HepG2 (cell line): Measurements from ENCODE around the gene HEATR1. TPM values are rescaled to one million over a fixed set of nuclear protein-coding genes. Genes with fewer than 3 reads are reported as not detected.

Source experiments
- DMAP1 ChIP-seq: IDR thresholded peaks from 2 replicates; pipeline ENCODE4 v1.6.1; 2016
- HHEX ChIP-seq: IDR thresholded peaks from 2 replicates; pipeline ENCODE4 v1.6.1; 2016; ENCODE audit warnings: control low read depth
- HOXD1 ChIP-seq: sonication (generic); formaldehyde crosslinking; IDR thresholded peaks from 2 replicates; pipeline ENCODE4 v1.5.0; 2020; ENCODE audit warnings: missing genetic modification reagents
- ISL2 ChIP-seq: sonication (generic); formaldehyde crosslinking; IDR thresholded peaks from 2 replicates; pipeline ENCODE4 v1.5.0; 2020; ENCODE audit warnings: missing genetic modification reagents
- MYC ChIP-seq: sonication (generic); formaldehyde crosslinking; IDR thresholded peaks from 2 replicates; pipeline ENCODE4 v1.9.0; 2021; ENCODE audit warnings: missing genetic modification reagents, borderline replicate concordance
- NFATC3 ChIP-seq: sonication (generic); formaldehyde crosslinking; IDR thresholded peaks from 2 replicates; pipeline ENCODE4 v1.5.1; 2020; ENCODE audit warnings: mild to moderate bottlenecking, missing genetic modification reagents
- SAP130 ChIP-seq: IDR thresholded peaks from 2 replicates; pipeline ENCODE4 v1.6.1; 2016; ENCODE audit warnings: low read depth
- TEAD3 ChIP-seq: optimal IDR thresholded peaks from 2 replicates; pipeline ENCODE3; 2016; ENCODE audit warnings: borderline replicate concordance
- U2AF1 ChIP-seq: fragments of 200-400 bp; formaldehyde crosslinking; optimal IDR thresholded peaks from 2 replicates; pipeline ENCODE3; 2017; ENCODE audit warnings: mild to moderate bottlenecking, low read depth, low read length
- ZNF253 ChIP-seq: sonication (generic); formaldehyde crosslinking; IDR thresholded peaks from 2 replicates; pipeline ENCODE4 v1.8.0; 2022; ENCODE audit warnings: mild to moderate bottlenecking, missing genetic modification reagents, borderline replicate concordance
- ZNF331 ChIP-seq: sonication (generic); formaldehyde crosslinking; IDR thresholded peaks from 2 replicates; pipeline ENCODE4 v1.4.0; 2020; ENCODE audit warnings: missing genetic modification reagents
- ZNF468 ChIP-seq: sonication (generic); formaldehyde crosslinking; IDR thresholded peaks from 2 replicates; pipeline ENCODE4 v1.8.0; 2022; ENCODE audit warnings: mild to moderate bottlenecking, moderate library complexity, missing genetic modification reagents
- ZNF629 ChIP-seq: sonication (generic); formaldehyde crosslinking; conservative IDR thresholded peaks from 2 replicates; pipeline ENCODE4 v1.5.0; 2020; ENCODE audit warnings: missing genetic modification reagents
- ZSCAN30 ChIP-seq: sonication (generic); formaldehyde crosslinking; IDR thresholded peaks from 2 replicates; pipeline ENCODE4 v1.5.0; 2020; ENCODE audit warnings: mild to moderate bottlenecking, missing genetic modification reagents
- polyA plus RNA-seq, 8 experiments: library from polyadenylated mRNA; depleted of rRNA in 3 of 8; stranded (reverse) in 7 of 8; unstranded in 1 of 8; fragments of >200 nt; fragmentation: Illumina TruSeq in 4 of 8; extraction: Trizol in 4 of 8; gene quantifications; 2 replicates each; pipeline versions ENCODE4 v1.2.1 to v1.2.3, GENCODE V29; 2011 to 2016; ENCODE audit warnings: low read depth in 4 of 8, missing spikeins in 1 of 8, mixed read lengths in 1 of 8; ENCODE audit not compliant: insufficient read depth in 1 of 8
- total RNA-seq, 5 experiments: library from RNA; depleted of rRNA; stranded (reverse); fragments of >200 nt; fragmentation: Illumina TruSeq; extraction: Trizol; gene quantifications; 2 replicates each; pipeline ENCODE4 v1.2.3, GENCODE V29; 2016; ENCODE audit warnings: low read depth in 1 of 5
- TF ChIP-seq, protein P1 (sequence below): sonication (generic); formaldehyde crosslinking; IDR thresholded peaks from 2 replicates; pipeline ENCODE4 v1.8.0; 2022; ENCODE audit warnings: mild to moderate bottlenecking, missing genetic modification reagents, moderate library complexity
- TF ChIP-seq, protein P2 (sequence below): sonication (generic); formaldehyde crosslinking; IDR thresholded peaks from 2 replicates; pipeline ENCODE4 v1.4.0; 2020; ENCODE audit warnings: missing genetic modification reagents, borderline replicate concordance
- TF ChIP-seq, protein P3 (sequence below): sonication (generic); formaldehyde crosslinking; IDR thresholded peaks from 2 replicates; pipeline ENCODE4 v1.9.0; 2021; ENCODE audit warnings: missing genetic modification reagents, mild to moderate bottlenecking, borderline replicate concordance
- TF ChIP-seq, protein P4 (sequence below): sonication (generic); formaldehyde crosslinking; IDR thresholded peaks from 2 replicates; pipeline ENCODE4 v1.4.0; 2020; ENCODE audit warnings: mild to moderate bottlenecking, missing genetic modification reagents
- TF ChIP-seq, protein P5 (sequence below), 2 experiments: sonication (generic) in 1 of 2; formaldehyde crosslinking in 1 of 2; IDR thresholded peaks; 2 replicates each; pipeline versions ENCODE4 v1.4.0 to v1.6.1; 2016 to 2020; ENCODE audit warnings: borderline replicate concordance in 1 of 2, low read depth in 1 of 2, mild to moderate bottlenecking in 1 of 2, missing genetic modification reagents in 1 of 2

The HEATR1 gene
- total and polyA plus RNA-seq, 2 of the 13 experiments (the other 11 are each of a cell fraction or from before 2014, with no cell fraction given), result 10.2 to 45.8 TPM

DNA sequence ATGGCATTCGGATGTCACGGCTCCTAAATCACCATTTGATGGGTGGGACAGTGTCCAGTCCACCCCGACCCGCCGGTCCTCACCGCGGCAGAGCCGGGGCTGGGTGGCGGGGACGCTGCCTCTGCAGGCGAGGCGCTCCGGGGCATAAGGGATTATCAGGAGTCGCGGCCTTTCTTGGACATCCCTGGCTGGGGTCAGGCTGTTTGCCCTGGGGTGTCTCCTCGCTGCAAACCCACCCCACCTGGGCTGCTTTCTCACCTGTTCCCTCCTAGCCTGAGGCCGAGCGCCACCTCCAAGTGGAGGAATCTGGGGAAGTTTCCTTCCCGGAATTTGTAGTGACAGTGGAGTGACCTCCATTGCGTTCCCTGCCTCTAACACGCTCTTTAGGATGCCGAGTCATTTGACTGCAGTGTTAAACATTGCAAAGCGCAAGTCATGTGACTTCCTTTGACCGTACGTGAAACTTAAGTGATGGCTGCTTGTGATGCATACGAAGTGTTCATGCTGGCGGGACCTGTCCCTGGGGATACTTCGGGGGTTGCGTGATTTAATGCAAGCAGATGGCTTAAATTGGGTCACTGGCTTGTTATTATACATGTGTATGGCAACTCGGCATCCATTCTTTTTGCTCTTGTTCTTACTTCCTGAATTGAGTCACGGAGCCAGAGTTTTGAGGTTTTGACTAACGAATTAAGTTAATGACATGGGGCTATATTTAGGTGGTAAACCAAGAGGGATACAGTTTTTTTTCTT lies 80.0 kb downstream of the HEATR1 start (continued):
- TF ChIP-seq, protein P1, sequence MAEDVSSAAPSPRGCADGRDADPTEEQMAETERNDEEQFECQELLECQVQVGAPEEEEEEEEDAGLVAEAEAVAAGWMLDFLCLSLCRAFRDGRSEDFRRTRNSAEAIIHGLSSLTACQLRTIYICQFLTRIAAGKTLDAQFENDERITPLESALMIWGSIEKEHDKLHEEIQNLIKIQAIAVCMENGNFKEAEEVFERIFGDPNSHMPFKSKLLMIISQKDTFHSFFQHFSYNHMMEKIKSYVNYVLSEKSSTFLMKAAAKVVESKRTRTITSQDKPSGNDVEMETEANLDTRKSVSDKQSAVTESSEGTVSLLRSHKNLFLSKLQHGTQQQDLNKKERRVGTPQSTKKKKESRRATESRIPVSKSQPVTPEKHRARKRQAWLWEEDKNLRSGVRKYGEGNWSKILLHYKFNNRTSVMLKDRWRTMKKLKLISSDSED, result no peak
- TF ChIP-seq HOXD1 (CRISPR knock-in tag) (no peak), DMAP1 (CRISPR knock-in tag) (peak; percentile 64), ZNF331 (CRISPR knock-in tag) (no peak), U2AF1 (no peak), HHEX (no peak), TEAD3 (CRISPR knock-in tag) (peak; percentile 54), ZSCAN30 (CRISPR knock-in tag) (no peak), ZNF468 (no peak), ZNF629 (no peak), SAP130 (CRISPR knock-in tag) (peak; percentile 90), ISL2 (CRISPR knock-in tag) (no peak; the same call in 1 of the 2 replicates), NFATC3 (no peak), MYC (no peak), ZNF253 (CRISPR knock-in tag) (no peak)
- TF ChIP-seq, protein P2, sequence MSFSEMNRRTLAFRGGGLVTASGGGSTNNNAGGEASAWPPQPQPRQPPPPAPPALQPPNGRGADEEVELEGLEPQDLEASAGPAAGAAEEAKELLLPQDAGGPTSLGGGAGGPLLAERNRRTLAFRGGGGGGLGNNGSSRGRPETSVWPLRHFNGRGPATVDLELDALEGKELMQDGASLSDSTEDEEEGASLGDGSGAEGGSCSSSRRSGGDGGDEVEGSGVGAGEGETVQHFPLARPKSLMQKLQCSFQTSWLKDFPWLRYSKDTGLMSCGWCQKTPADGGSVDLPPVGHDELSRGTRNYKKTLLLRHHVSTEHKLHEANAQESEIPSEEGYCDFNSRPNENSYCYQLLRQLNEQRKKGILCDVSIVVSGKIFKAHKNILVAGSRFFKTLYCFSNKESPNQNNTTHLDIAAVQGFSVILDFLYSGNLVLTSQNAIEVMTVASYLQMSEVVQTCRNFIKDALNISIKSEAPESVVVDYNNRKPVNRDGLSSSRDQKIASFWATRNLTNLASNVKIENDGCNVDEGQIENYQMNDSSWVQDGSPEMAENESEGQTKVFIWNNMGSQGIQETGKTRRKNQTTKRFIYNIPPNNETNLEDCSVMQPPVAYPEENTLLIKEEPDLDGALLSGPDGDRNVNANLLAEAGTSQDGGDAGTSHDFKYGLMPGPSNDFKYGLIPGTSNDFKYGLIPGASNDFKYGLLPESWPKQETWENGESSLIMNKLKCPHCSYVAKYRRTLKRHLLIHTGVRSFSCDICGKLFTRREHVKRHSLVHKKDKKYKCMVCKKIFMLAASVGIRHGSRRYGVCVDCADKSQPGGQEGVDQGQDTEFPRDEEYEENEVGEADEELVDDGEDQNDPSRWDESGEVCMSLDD (CRISPR knock-in tag), result no peak
- TF ChIP-seq, protein P3, sequence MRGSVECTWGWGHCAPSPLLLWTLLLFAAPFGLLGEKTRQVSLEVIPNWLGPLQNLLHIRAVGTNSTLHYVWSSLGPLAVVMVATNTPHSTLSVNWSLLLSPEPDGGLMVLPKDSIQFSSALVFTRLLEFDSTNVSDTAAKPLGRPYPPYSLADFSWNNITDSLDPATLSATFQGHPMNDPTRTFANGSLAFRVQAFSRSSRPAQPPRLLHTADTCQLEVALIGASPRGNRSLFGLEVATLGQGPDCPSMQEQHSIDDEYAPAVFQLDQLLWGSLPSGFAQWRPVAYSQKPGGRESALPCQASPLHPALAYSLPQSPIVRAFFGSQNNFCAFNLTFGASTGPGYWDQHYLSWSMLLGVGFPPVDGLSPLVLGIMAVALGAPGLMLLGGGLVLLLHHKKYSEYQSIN (CRISPR knock-in tag), result no peak
- TF ChIP-seq, protein P4, sequence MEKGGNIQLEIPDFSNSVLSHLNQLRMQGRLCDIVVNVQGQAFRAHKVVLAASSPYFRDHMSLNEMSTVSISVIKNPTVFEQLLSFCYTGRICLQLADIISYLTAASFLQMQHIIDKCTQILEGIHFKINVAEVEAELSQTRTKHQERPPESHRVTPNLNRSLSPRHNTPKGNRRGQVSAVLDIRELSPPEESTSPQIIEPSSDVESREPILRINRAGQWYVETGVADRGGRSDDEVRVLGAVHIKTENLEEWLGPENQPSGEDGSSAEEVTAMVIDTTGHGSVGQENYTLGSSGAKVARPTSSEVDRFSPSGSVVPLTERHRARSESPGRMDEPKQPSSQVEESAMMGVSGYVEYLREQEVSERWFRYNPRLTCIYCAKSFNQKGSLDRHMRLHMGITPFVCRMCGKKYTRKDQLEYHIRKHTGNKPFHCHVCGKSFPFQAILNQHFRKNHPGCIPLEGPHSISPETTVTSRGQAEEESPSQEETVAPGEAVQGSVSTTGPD (CRISPR knock-in tag), result no peak
- TF ChIP-seq, protein P5, sequence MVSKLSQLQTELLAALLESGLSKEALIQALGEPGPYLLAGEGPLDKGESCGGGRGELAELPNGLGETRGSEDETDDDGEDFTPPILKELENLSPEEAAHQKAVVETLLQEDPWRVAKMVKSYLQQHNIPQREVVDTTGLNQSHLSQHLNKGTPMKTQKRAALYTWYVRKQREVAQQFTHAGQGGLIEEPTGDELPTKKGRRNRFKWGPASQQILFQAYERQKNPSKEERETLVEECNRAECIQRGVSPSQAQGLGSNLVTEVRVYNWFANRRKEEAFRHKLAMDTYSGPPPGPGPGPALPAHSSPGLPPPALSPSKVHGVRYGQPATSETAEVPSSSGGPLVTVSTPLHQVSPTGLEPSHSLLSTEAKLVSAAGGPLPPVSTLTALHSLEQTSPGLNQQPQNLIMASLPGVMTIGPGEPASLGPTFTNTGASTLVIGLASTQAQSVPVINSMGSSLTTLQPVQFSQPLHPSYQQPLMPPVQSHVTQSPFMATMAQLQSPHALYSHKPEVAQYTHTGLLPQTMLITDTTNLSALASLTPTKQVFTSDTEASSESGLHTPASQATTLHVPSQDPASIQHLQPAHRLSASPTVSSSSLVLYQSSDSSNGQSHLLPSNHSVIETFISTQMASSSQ (IDR thresholded peaks at IDR 0.05; ENCODE audit: low read depth), result no peak
- TF ChIP-seq, protein P5 (CRISPR knock-in tag; IDR thresholded peaks at IDR 0.05; ENCODE audit: borderline replicate concordance), result peak; percentile 53; the same call in 1 of the 2 replicates
